OCI-LY3 (cell line): ENCODE measurements around the gene NEK9.

Experiments
- H2AFZ ChIP-seq: fragments of 200-600, 300-600 bp; shearing (Covaris generic); 2 replicates; pipeline ENCODE4 v1.6.0; 2014; ENCODE audit warnings: antibody characterized with exemption, low read depth, low read length
- H3K27ac ChIP-seq: fragments of 200-600, 300-600 bp; sonication (generic); 2 replicates; pipeline ENCODE4 v1.5.1; 2014; ENCODE audit warnings: mild to moderate bottlenecking, low read length, moderate library complexity, mixed read lengths
- H3K27me3 ChIP-seq: fragments of 200-600, 300-600 bp; sonication (generic); 2 replicates; pipeline ENCODE4 v1.6.1; 2014; ENCODE audit warnings: low read depth, low read length, mixed read lengths
- H3K36me3 ChIP-seq: fragments of 200-600, 300-600 bp; sonication (generic); replicated peaks from 2 replicates; pipeline ENCODE3; 2014; ENCODE audit warnings: low read depth, low read length, mixed read lengths
- H3K4me1 ChIP-seq: fragments of 300-600, 200-600 bp; sonication (generic); 2 replicates; pipeline ENCODE4 v1.6.1; 2014; ENCODE audit warnings: low read length, mixed read lengths
- H3K4me2 ChIP-seq: fragments of 200-600, 300-600 bp; sonication (generic); 2 replicates; pipeline ENCODE4 v1.6.1; 2014; ENCODE audit warnings: low read length, mixed read lengths
- H3K4me3 ChIP-seq: fragments of 300-600, 200-600 bp; sonication (generic); 2 replicates; pipeline ENCODE4 v1.5.1; 2014; ENCODE audit warnings: antibody characterized with exemption, mild to moderate bottlenecking, low read length, moderate library complexity
- H3K79me2 ChIP-seq: fragments of 300-600, 200-600 bp; shearing (Covaris generic); 2 replicates; pipeline ENCODE4 v1.6.1; 2014; ENCODE audit warnings: mild to moderate bottlenecking, low read length, mixed read lengths
- H3K9ac ChIP-seq: fragments of 300-600, 200-600 bp; shearing (Covaris generic); 2 replicates; pipeline ENCODE4 v1.6.0; 2014; ENCODE audit warnings: mild to moderate bottlenecking, low read length, moderate library complexity
- H3K9me3 ChIP-seq: fragments of 200-600, 300-600 bp; shearing (Covaris generic); 2 replicates; pipeline ENCODE4 v1.6.1; 2014; ENCODE audit warnings: low read length, mixed read lengths; ENCODE audit not compliant: insufficient read depth
- H4K20me1 ChIP-seq: fragments of 200-600, 300-600 bp; sonication (generic); 2 replicates; pipeline ENCODE4 v1.6.1; 2016; ENCODE audit warnings: low read length, mixed read lengths; ENCODE audit not compliant: insufficient read depth
- CTCF ChIP-seq: fragments of 200-600, 300-600 bp; sonication (generic); IDR thresholded peaks from 2 replicates; pipeline ENCODE4 v1.5.1; 2014; ENCODE audit warnings: antibody characterized with exemption, low read length, low read depth
- EZH2phosphoT487 ChIP-seq: fragments of 200-600 bp; shearing (Covaris generic); IDR thresholded peaks from 2 replicates; pipeline ENCODE4 v1.6.1; 2018; ENCODE audit warnings: antibody characterized with exemption, mixed run types, low read depth

NEK9 gene

GRCh38 chr14:75141062-75141461 lies 14.2 kb upstream of the NEK9 start:
- H3K79me2 ChIP-seq: peaks cover 68% of the 10 kb centered on the region
- no peaks in the 10 kb centered on the region for H3K27me3 ChIP-seq
- peaks cover 15% of the 10 kb centered on the region for H3K36me3 ChIP-seq
- no peaks in the 10 kb centered on the region for H3K9me3 ChIP-seq
- H2AFZ ChIP-seq: no peak overlapping the region
- H4K20me1 ChIP-seq: peaks cover 44% of the 10 kb centered on the region
- no peak overlapping the region for H3K4me2 ChIP-seq
- H3K27ac ChIP-seq: no peak overlapping the region
- no peak overlapping the region for H3K4me3 ChIP-seq
- H3K4me1 ChIP-seq: peaks cover 19% of the 10 kb centered on the region
- no peak for TF ChIP-seq EZH2phosphoT487
- no peak overlapping the region for H3K9ac ChIP-seq

GRCh38 chr14:75140620-75141019 lies 13.8 kb upstream of the NEK9 start:
- TF ChIP-seq CTCF: no peak
- no peak for TF ChIP-seq EZH2phosphoT487
- H3K4me3 ChIP-seq: no peak overlapping the region
- no peak overlapping the region for H3K9ac ChIP-seq
- peaks cover 68% of the 10 kb centered on the region for H3K79me2 ChIP-seq
- no peaks in the 10 kb centered on the region for H3K9me3 ChIP-seq
- H3K27ac ChIP-seq: no peak overlapping the region
- peaks cover 18% of the 10 kb centered on the region for H3K36me3 ChIP-seq
- no peak overlapping the region for H3K4me2 ChIP-seq
- H3K4me1 ChIP-seq: peaks cover 19% of the 10 kb centered on the region
- H2AFZ ChIP-seq: no peak overlapping the region
- H3K27me3 ChIP-seq: no peaks in the 10 kb centered on the region
- peaks cover 44% of the 10 kb centered on the region for H4K20me1 ChIP-seq

GRCh38 chr14:75139185-75139584 lies 12.3 kb upstream of the NEK9 start:
- peak overlapping the region; percentile 50; the same call in 1 of the 2 replicates for H3K27ac ChIP-seq
- H3K4me2 ChIP-seq: peak overlapping the region; percentile 72
- peaks cover 58% of the 10 kb centered on the region for H3K79me2 ChIP-seq

GRCh38 chr14:75138492-75138891 lies 11.6 kb upstream of the NEK9 start:
- Histone ChIP-seq H3K36me3 (peaks cover 20% of the 10 kb centered on the region), H4K20me1 (peaks cover 30% of the 10 kb centered on the region), H3K27me3 (no peaks in the 10 kb centered on the region), H3K4me1 (peaks cover 19% of the 10 kb centered on the region), H3K79me2 (peaks cover 52% of the 10 kb centered on the region), H2AFZ (no peak overlapping the region), H3K9ac (peak overlapping the region; percentile 19; the same call in 1 of the 2 replicates), H3K9me3 (no peaks in the 10 kb centered on the region), H3K4me2 (peak overlapping the region; percentile 72), H3K27ac (peak overlapping the region; percentile 50), H3K4me3 (peak overlapping the region; percentile 54)
- TF ChIP-seq EZH2phosphoT487: no peak
- no peak for TF ChIP-seq CTCF

More at GRCh38 chr14:75139185-75139584, 12.3 kb upstream of the NEK9 start:
- Histone ChIP-seq H3K36me3 (peaks cover 18% of the 10 kb centered on the region), H3K9me3 (no peaks in the 10 kb centered on the region), H3K4me1 (peaks cover 19% of the 10 kb centered on the region), H3K9ac (0 out of 2 replicates have a peak overlapping the region, but pooled peaks have one; percentile 19), H2AFZ (no peak overlapping the region), H4K20me1 (peaks cover 34% of the 10 kb centered on the region), H3K4me3 (peak overlapping the region; percentile 54; the same call in 1 of the 2 replicates), H3K27me3 (no peaks in the 10 kb centered on the region)
- TF ChIP-seq EZH2phosphoT487 (no peak), CTCF (no peak)
